Forelimb muscle (tissue), 1 donor: ENCODE data around the gene ZNF667. TPM values are rescaled to one million over a fixed set of nuclear protein-coding genes. Genes with fewer than 3 reads are reported as not detected.
A peak's percentile ranks its signal among the peaks of the same experiment; 100 is the strongest.

Source experiments
- DNase-seq: peaks from one replicate; pipeline ENCODE4 v3.0.0-alpha.2; 2013; ENCODE audit warnings: low read depth
- polyA plus RNA-seq: library from polyadenylated mRNA; unstranded; fragments of 120-200 nt; gene quantifications from one replicate; pipeline ENCODE4 v1.2.1, GENCODE V29; 2013; ENCODE audit not compliant: insufficient read length

The ZNF667 gene
- polyA plus RNA-seq = 11.3 TPM

GRCh38 chr19:56476651-56477428 lies at the start of gene ZNF667:
Gene ZNF667, minus strand, starts transcription at chr19:56477345. Its CDS starts 14,975 bp downstream, at chr19:56462370.
- DNase-seq = peak; percentile 14

- no peak for DNase-seq
Observed at GRCh38 chr19:56525214-56525860, 48.2 kb upstream of the ZNF667 start.

- no peak for DNase-seq
Observed at GRCh38 chr19:56508290-56508778, 31.2 kb upstream of the ZNF667 start.

- peak; percentile 97 for DNase-seq
Observed at GRCh38 chr19:56507446-56508289, 30.5 kb upstream of the ZNF667 start, which contains the start of gene ZNF471. Gene ZNF471, plus strand, starts transcription at chr19:56507855. Its CDS starts 3,717 bp downstream, at chr19:56511572.

- no peak for DNase-seq
Observed at GRCh38 chr19:56504581-56504980, 27.4 kb upstream of the ZNF667 start.

- no peak for DNase-seq
Observed at GRCh38 chr19:56491399-56491798, 14.3 kb upstream of the ZNF667 start.

GRCh38 chr19:56477429-56478338 lies 539 bp upstream of the ZNF667 start:
- DNase-seq = peak; percentile 81

- DNase-seq = no peak
Observed at GRCh38 chr19:56476093-56476492, 1.1 kb downstream of the ZNF667 start.

- no peak for DNase-seq
Observed at GRCh38 chr19:56474308-56474707, 2.8 kb downstream of the ZNF667 start.

- no peak for DNase-seq
Observed at GRCh38 chr19:56441206-56441792, 35.8 kb downstream of the ZNF667 start.

- no peak for DNase-seq
Observed at GRCh38 chr19:56423985-56424353, 53.2 kb downstream of the ZNF667 start.

GRCh38 chr19:56423276-56423984 lies 53.7 kb downstream of the ZNF667 start:
- no peak for DNase-seq

GRCh38 chr19:56405062-56405461 lies 72.1 kb downstream of the ZNF667 start:
- DNase-seq = no peak

- DNase-seq = no peak
Observed at GRCh38 chr19:56404705-56405056, 72.5 kb downstream of the ZNF667 start.

GRCh38 chr19:56403764-56404704 lies 73.1 kb downstream of the ZNF667 start, which contains the start of gene ZNF583:
Gene ZNF583, plus strand, starts transcription at chr19:56404332. Its CDS starts 2,783 bp downstream, at chr19:56407115.
- DNase-seq = peak; percentile 90

GRCh38 chr19:56403261-56403660 lies 73.9 kb downstream of the ZNF667 start:
- DNase-seq = no peak

GRCh38 chr19:56400485-56400884 lies 76.7 kb downstream of the ZNF667 start:
- DNase-seq = no peak

- DNase-seq = no peak
Observed at GRCh38 chr19:56398809-56399208, 78.3 kb downstream of the ZNF667 start.
